HG03064 (cell line): ENCODE results near the gene ARCN1.
"Not testable (repeated sequence)": the region's sequence is repeated elsewhere in the genome, so short reads cannot be mapped to it uniquely, and the experiment has no call there.

Source experiments
- ATAC-seq: cut with Tn5 transposase; IDR thresholded peaks from one replicate; pipeline ENCODE4 v1.9.1; 2021; ENCODE audit warnings: low read depth; ENCODE audit not compliant: unreplicated experiment

Gene ARCN1

DNA sequence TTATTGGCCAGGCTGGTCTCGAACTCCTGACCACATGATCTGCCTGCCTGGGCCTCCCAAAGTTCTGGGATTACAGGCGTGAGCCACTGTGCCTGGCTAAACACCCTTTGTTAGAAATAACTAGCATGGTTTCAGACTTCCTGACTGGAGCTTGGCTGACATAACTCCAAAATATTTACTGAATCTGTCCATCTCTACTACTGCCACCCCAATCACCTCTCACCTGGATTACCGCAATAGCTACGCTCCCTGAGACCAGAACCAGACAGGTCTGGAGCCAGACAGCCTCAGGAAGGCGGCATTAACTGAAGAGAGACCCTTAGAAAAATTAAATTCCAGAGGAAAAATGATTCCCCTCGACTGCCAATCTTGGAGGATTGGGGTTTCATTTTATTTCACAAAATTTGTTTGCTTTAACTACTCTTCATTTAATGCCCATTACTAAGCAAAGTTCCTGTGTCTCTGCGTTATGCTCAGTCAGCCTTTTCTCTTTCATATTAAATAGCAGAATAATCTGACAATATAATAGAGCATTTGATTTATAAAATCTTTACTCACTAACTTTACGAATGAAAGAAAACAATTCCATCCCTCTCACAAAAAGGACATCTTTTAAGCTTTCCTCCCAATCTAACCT, 28.1 kb upstream of the ARCN1 start:
- ATAC-seq, result no peak

GRCh38 chr11:118544647-118545010, 27.6 kb upstream of the ARCN1 start:
- no peak for ATAC-seq

DNA sequence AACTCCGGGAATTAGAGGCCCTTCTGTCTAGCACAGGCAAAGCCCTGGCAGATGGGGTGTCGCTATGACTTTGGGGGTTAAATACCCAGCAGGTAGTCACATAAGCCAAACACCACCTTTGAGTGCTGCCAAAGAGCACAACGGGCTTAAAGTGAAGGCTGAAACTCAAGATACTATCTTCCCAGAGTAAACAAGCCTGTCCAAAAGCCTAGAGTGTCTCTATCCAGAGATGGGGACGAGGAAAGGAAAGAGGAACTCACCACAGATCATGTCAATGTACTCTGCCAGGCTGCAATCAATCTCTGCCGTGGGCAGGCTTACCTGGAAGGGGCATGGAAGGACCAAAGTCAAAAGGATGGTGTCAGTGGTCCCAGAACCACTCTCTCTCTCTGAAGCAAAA, 26.7 kb upstream of the ARCN1 start:
- ATAC-seq, result no peak

GRCh38 chr11:118547132-118547531, 25.1 kb upstream of the ARCN1 start:
- no peak for ATAC-seq

DNA sequence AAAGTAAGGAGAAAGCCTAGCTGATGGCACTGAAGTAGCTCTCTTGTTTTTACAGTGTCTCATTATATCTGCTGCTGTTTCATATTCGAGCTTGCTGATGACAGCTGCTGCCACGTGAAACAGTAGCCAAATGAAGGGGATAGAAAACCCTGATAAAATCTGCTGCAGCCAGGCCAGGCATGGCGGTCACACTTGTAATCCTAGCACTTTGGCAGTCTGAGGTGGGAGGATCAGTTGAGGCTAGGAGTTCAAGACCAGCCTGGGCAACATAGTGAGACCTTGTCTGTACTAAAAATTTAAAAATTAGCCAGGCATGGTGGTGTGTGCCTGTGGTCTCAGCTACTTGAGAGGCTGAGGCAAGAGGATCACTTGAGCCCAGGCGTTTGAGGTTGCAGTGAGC, 19.9 kb upstream of the ARCN1 start:
- ATAC-seq, result no peak

- no peak for ATAC-seq
Measured at GRCh38 chr11:118560806-118561205, 11.4 kb upstream of the ARCN1 start.

GRCh38 chr11:118565051-118565450, 7.2 kb upstream of the ARCN1 start:
- ATAC-seq, result no peak

GRCh38 chr11:118569670-118570069, 2.5 kb upstream of the ARCN1 start:
- no peak for ATAC-seq

- ATAC-seq, result no peak
Measured at GRCh38 chr11:118570787-118571186, 1.4 kb upstream of the ARCN1 start.

DNA sequence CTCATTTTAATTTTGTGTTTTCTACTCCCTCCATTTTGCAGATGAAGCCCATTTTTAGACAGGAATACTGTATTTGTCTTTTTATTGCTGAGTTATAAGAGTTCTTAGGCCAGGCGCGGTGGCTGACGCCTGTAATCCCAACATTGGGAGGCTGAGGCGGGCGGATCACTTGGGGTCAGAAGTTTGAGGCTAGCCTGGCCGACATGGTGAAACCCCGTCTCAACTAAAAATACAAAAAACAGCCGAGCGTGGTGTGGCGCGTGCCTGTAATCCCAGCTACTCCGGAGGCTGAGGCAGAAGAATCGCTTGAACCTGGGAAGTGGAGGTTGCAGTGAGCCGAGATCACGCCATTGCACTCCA, 528 bp upstream of the ARCN1 start:
- ATAC-seq, result not testable (repeated sequence)

- peak; percentile 17 for ATAC-seq
Measured at GRCh38 chr11:118572981-118573550, 857 bp downstream of the ARCN1 start.

GRCh38 chr11:118574636-118575035, 2.4 kb downstream of the ARCN1 start:
- ATAC-seq, result no peak

DNA sequence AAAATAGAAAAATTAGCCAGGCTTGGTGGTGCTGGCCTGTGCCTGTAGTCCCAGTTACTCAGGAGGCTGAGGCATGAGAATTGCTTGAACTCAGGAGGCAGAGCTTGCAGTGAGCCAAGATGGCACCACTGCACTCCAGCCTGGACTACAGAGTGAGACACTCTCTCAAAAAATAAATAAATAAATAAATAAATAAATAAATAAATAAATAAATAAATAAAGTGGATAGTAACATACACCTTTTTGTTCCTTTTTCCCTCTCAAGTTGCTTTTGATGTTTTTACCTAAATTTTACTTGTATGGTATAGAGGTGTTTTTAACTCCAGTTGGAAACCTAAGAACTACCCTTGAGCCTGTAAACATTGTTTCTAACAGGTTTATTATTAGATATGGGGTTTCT, 5.8 kb downstream of the ARCN1 start:
- ATAC-seq, result not testable (repeated sequence)

- ATAC-seq, result no peak
Measured at GRCh38 chr11:118581057-118581456, 8.8 kb downstream of the ARCN1 start.

DNA sequence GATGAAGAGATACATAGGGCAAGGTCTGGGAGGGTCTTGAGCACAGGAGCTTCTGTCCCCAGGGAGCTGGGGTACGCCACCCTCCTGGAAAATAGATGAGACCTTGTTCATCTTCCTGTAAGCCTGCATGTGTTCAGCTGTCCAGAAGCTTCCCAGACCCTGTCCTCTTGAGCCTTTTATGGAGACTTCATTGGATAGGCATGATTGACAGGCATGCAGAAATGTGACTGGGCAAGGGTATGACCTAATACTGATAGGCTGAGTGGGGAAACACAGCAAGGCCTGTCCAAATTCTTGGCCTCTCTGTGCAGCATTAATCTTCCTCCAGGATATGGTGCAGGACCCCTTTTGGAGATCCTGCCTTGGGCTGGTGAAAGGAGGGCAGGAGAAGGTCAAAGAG, 15.7 kb downstream of the ARCN1 start:
- no peak for ATAC-seq

DNA sequence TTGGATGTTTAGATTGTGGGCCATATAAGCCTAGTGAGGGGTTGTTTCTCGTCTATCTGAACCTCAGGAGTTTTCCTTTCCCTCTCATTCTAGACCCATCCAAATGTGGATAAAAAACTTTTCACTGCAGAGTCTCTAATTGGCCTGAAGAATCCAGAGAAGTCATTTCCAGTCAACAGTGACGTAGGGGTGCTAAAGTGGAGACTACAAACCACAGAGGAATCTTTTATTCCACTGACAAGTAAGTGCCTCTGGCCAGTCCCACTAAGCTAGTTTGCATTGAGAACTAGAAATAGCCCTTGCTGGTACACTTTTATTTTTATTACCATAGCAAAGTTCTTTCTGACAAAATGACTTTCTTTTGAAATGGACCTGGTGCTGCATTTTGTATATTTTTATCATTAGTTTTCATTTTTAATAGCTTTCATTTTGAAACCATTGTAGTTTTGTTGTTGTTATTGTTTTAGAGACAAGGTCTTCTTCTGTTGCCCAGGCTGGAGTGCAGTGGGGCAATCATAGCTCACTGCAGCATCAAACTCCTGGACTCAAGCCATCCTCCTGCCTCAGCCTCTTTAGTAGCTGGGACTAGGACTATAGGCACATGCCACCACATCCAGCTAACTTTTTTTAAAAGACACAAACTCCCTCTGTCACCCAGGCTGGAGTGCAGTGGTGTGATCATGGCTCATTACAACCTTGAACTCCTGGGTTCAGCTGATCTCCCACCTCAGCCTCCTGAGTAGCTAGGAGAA, 20.6 kb downstream of the ARCN1 start:
- no peak for ATAC-seq

DNA sequence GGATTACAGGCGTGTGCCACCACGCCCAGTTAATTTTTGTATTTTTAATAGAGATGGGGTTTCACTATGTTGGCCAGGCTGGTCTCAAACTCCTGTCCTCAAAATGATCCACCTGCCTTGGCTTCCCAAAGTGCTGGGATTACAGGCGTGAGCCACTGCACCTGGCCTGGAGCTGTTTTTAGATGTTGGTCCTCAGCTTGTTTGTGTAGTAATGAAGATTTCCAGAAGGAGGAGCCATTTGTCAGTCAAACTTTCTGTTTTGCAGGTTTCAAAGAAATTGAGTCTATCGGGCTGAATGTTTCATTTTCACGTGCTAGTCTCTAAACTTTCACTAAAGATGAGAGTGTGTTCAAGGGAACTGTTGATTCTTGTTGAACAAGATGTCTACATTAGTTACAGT, 22.8 kb downstream of the ARCN1 start:
- not testable (repeated sequence) for ATAC-seq

DNA sequence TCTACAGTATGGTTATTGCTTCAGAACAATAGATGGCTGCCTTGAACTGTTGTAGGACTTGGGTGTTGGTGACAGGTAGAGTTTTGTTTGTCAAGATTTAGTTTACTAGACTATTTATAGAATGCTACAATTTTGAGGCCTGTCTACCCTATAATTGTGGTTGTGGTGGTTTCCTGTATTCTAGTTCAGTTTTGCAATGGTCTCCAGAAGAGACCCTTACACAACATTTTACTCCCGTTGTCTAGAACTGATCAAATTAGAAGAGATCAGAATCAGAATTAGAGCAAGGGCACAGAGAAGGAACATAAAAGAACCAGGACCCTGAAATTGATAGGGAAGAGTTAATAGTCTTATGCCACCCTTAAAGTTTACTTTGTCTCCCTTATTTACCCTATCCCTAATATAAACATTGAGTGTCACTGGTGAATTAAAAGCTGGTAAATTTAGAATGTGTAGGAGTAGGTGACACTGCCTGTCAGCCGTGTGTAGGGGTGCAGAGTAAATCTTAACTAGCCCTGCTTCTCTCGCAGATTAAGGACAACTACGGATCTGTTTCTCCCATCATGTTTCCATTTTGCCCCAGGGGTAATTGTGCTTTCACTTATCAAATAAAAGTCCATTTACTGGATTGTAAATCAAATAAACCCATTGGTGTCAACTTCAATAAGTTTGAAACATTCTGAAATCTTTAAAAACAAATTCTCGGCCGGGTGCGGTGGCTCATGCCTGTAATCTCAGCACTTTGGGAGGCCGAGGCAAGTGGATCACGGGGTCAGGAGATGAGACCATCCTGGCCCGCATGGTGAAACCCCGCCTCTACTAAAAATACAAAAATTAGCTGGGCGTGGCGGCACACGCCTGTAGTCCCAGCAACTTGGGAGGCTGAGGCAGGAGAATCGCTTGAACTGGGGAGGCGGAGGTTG, 24.3 kb downstream of the ARCN1 start:
- no peak for ATAC-seq

DNA sequence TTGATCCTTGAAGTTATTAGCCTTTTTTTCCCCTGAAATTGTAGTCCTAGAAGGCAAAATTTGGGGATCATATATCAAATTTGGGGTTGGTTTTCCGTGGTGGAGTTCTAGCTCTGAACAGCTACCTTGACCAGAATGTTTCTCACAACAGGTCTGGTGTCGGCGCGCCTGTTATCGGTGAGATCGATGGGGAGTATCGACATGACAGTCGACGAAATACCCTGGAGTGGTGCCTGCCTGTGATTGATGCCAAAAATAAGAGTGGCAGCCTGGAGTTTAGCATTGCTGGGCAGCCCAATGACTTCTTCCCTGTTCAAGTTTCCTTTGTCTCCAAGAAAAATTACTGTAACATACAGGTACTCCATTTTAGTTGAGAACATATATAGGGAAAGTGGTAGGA, 25.3 kb downstream of the ARCN1 start:
- ATAC-seq, result no peak

DNA sequence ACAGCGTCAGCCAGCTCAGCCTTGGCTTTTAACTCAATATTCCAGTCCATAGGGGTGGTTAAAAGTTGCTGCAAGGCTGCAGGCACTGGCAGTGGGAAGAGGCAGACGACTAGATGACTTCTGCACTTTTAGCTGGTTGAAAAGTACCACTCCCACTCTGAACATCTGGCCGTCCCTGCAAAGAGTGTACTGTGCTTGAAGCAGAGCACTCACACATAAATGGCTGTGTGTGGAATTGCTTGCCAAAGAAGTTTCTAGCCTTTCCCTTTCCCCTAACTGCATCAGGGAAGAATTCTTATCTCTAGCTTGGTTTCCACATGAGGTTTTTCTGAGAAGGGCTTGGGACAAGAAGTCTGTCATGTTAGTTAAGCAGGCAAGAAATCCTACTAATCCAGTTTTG, 30.1 kb downstream of the ARCN1 start:
- ATAC-seq, result no peak

GRCh38 chr11:118603709-118604108, 31.5 kb downstream of the ARCN1 start:
- not testable (repeated sequence) for ATAC-seq
